Adrenal gland (tissue), 12 donors: ENCODE results near the gene KCNJ16. TPM values are rescaled to one million over a fixed set of nuclear protein-coding genes. Genes with fewer than 3 reads are reported as not detected.

Source experiments
- DNase-seq, 7 donors: peaks; one replicate each; pipeline ENCODE4 v3.0.0-alpha.2; 2019 to 2020
- H3K27ac ChIP-seq, 5 donors: fragments of 200-600 bp; sonication (generic) in 4 of 5; 1 replicate in 3 of 5; 2 replicates in 2 of 5; pipeline versions ENCODE4 v1.5.1 to v1.8.0; 2016 to 2020; ENCODE audit warnings: mild to moderate bottlenecking in 1 of 5
- H3K27me3 ChIP-seq: fragments of 200-600 bp; 2 replicates; pipeline ENCODE4 v1.8.0; 2021
- H3K36me3 ChIP-seq, 2 donors: fragments of 200-600 bp; replicated peaks in 1 of 2; 1 replicate in 1 of 2; 2 replicates in 1 of 2; pipeline versions ENCODE4 v1.5.1 to v1.8.0; 2018 to 2022
- H3K4me1 ChIP-seq, 2 donors: fragments of 200-600 bp; replicated peaks in 1 of 2; 1 replicate in 1 of 2; 2 replicates in 1 of 2; pipeline versions ENCODE4 v1.5.1 to v1.8.0; 2018 to 2021
- H3K4me3 ChIP-seq, 4 donors: fragments of 200-600 bp; sonication (generic) in 3 of 4; one replicate each; pipeline ENCODE4 v1.5.1; 2016 to 2018
- H3K9me3 ChIP-seq, 3 donors: fragments of 200-600 bp; sonication (generic) in 1 of 3; replicated peaks in 1 of 3; 1 replicate in 2 of 3; 2 replicates in 1 of 3; pipeline versions ENCODE4 v1.5.1 to v1.8.0; 2016 to 2021
- CTCF ChIP-seq, 6 experiments: fragments of 450-650 bp in 4 of 6; fragments of 200-600 bp in 2 of 6; sonication (generic) in 1 of 6; IDR thresholded peaks; 1 replicate in 5 of 6; 2 replicates in 1 of 6; pipeline versions ENCODE4 v1.5.1 to v1.8.0; 2016 to 2021; ENCODE audit warnings: antibody characterized with exemption in 6 of 6, mild to moderate bottlenecking in 2 of 6, moderate library complexity in 1 of 6
- POLR2A ChIP-seq, 2 donors: fragments of 450-650 bp; IDR thresholded peaks; one replicate each; pipeline ENCODE4 v1.6.1; 2017; ENCODE audit warnings: antibody characterized with exemption in 2 of 2, mild to moderate bottlenecking in 2 of 2, moderate library complexity in 1 of 2
- whole genome bisulfite sequencing, 4 donors: extraction: QIAGEN DNeasy Blood & Tissue Kit in 2 of 4; methylation state at CpG; one replicate each; pipeline versions ENCODE4 v1.1.5 to v1.1.7; 2013 to 2017; 5-methylcytosine and 5-hydroxymethylcytosine counted together
- intact Hi-C, 2 donors: fragments of 100-400 bp; cut with DNase I; formaldehyde crosslinking; loops; one replicate each; pipeline versions ENCODE4 v1.14.1 to v1.15.0; 2022 to 2023
- polyA plus RNA-seq, 3 donors: library from polyadenylated mRNA; stranded (reverse); fragments of 200-250 nt in 2 of 3; fragments of 350-450 nt in 1 of 3; fragmentation: Illumina TruSeq in 1 of 3; extraction: RNeasy Lipid Tissue Mini Kit (QIAGEN cat#74804) in 1 of 3; gene quantifications; one replicate each; pipeline ENCODE4 v1.2.3, GENCODE V29; 2013 to 2014
- total RNA-seq, 9 donors: library from RNA; depleted of rRNA in 4 of 9; stranded (reverse); fragments of >200 nt in 4 of 9; fragments of 120-200 nt in 1 of 9; fragmentation: NEBNext Ultra II Directional in 1 of 9; extraction: Animal tissue kit (Norgen Biotek cat#: 25700) in 1 of 9; gene quantifications; one replicate each; pipeline versions ENCODE4 v1.1.0 to v1.2.4, GENCODE V29; 2013 to 2023
- donor health status: healthy with polysubstance abuse.
- donor health status: Bipolar disorder and iron deficiency.
- donor health status: DM: yes; HTN: yes; CAD: no.
- donor health status: DM: no; HTN: no; CAD: no.
- donor health status: DM: no; HTN: no; CAD: no.
- donor health status: DM: yes; HTN: yes; CAD: no.

Gene KCNJ16
- total and polyA plus RNA-seq, 12 donors: 0.05 to 1.0 (median 0.24) TPM; not detected in 3

GRCh38 chr17:70184207-70184606, 109.2 kb downstream of the KCNJ16 start:
- Histone ChIP-seq H3K4me1 (no peaks in the 10 kb centered on the region), H3K27ac (no peak overlapping the region), H3K9me3 (no peaks in the 10 kb centered on the region), H3K4me3 (no peak overlapping the region), H3K27me3 (no peaks in the 10 kb centered on the region), H3K36me3 (no peaks in the 10 kb centered on the region)
- TF ChIP-seq POLR2A (IDR thresholded peaks at IDR 0.05): no peak
- no peak for TF ChIP-seq CTCF (IDR thresholded peaks at IDR 0.05)
- no peak for DNase-seq
- intact Hi-C loops: no loop called here

- Histone ChIP-seq H3K36me3 (no peaks in the 10 kb centered on the region), H3K4me1 (no peaks in the 10 kb centered on the region), H3K27ac (no peak overlapping the region), H3K27me3 (no peaks in the 10 kb centered on the region), H3K4me3 (no peak overlapping the region), H3K9me3 (no peaks in the 10 kb centered on the region)
- intact Hi-C loops: no loop called here
- TF ChIP-seq CTCF (IDR thresholded peaks at IDR 0.05) (no peak), POLR2A (IDR thresholded peaks at IDR 0.05) (no peak)
- WGBS, 4 donors: 31 to 38% (median 35%) methylated on average over 4 of the region's 4 CpGs
- peak in 5 of 7 donors; percentile 19 to 51 (median 31) for DNase-seq
Measured at GRCh38 chr17:70184770-70185169, 109.7 kb downstream of the KCNJ16 start.

Other genes starting within 250 kb of the KCNJ16 start
- 1 to 10 TPM in 8 of 9 donors, under 1 TPM in 1; 0.79 to 3.6 (median 2.3) TPM for gene KCNJ2, start 94.3 kb downstream of the KCNJ16 start, total RNA-seq
- 1 to 10 TPM in 1 of 3 donors, under 1 TPM in 2; 0.22 to 1.3 (median 0.91) TPM for gene KCNJ2, start 94.3 kb downstream of the KCNJ16 start, polyA plus RNA-seq